DOHH2 (cell line): ENCODE results near the gene CFAP44.

Experiments used
- EZH2phosphoT487 ChIP-seq: fragments of 200-600 bp; sonication (generic); IDR thresholded peaks from 2 replicates; pipeline ENCODE4 v1.6.1; 2017; ENCODE audit warnings: borderline replicate concordance, mild to moderate bottlenecking, antibody characterized with exemption, low read length, moderate library complexity, mixed read lengths
- TF ChIP-seq, protein P1 (sequence below): fragments of 200-600 bp; sonication (generic); IDR thresholded peaks from one replicate; pipeline ENCODE4 v1.5.1; 2014; ENCODE audit warnings: antibody characterized with exemption, mild to moderate bottlenecking, low read depth, low read length; ENCODE audit not compliant: poor library complexity, severe bottlenecking

GRCh38 chr3:113409676-113410075, 31.6 kb downstream of the CFAP44 start:
- TF ChIP-seq, protein P1, sequence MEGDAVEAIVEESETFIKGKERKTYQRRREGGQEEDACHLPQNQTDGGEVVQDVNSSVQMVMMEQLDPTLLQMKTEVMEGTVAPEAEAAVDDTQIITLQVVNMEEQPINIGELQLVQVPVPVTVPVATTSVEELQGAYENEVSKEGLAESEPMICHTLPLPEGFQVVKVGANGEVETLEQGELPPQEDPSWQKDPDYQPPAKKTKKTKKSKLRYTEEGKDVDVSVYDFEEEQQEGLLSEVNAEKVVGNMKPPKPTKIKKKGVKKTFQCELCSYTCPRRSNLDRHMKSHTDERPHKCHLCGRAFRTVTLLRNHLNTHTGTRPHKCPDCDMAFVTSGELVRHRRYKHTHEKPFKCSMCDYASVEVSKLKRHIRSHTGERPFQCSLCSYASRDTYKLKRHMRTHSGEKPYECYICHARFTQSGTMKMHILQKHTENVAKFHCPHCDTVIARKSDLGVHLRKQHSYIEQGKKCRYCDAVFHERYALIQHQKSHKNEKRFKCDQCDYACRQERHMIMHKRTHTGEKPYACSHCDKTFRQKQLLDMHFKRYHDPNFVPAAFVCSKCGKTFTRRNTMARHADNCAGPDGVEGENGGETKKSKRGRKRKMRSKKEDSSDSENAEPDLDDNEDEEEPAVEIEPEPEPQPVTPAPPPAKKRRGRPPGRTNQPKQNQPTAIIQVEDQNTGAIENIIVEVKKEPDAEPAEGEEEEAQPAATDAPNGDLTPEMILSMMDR: no peak
- TF ChIP-seq EZH2phosphoT487: no peak
